Aorta (tissue), 5 donors: ENCODE data around the gene TBC1D22A. TPM values are rescaled to one million over a fixed set of nuclear protein-coding genes. Genes with fewer than 3 reads are reported as not detected.

Experiments
- ATAC-seq: fragments of 200-7000 bp; cut with Tn5 transposase; one replicate; pipeline ENCODE4 v1.9.1; 2022; ENCODE audit warnings: moderate library complexity; ENCODE audit not compliant: low FRiP score
- DNase-seq, 2 donors: peaks; one replicate each; pipeline ENCODE4 v3.0.0-alpha.2; 2020
- H3K27ac ChIP-seq, 2 donors: one replicate each; pipeline ENCODE4 v1.5.1; 2013; ENCODE audit warnings: low read length in 2 of 2, mild to moderate bottlenecking in 2 of 2, moderate library complexity in 2 of 2, control low read depth in 1 of 2, inconsistent platforms in 1 of 2, low read depth in 1 of 2
- H3K27me3 ChIP-seq, 2 donors: one replicate each; pipeline ENCODE4 v1.6.1; 2013; ENCODE audit warnings: control low read depth in 1 of 2, low read length in 1 of 2, mild to moderate bottlenecking in 1 of 2, moderate library complexity in 1 of 2; ENCODE audit not compliant: insufficient read depth in 2 of 2, control insufficient read depth in 1 of 2
- H3K36me3 ChIP-seq, 2 donors: one replicate each; pipeline ENCODE4 v1.6.1; 2013; ENCODE audit warnings: control low read depth in 1 of 2, low read length in 1 of 2, mild to moderate bottlenecking in 1 of 2; ENCODE audit not compliant: insufficient read depth in 2 of 2, control insufficient read depth in 1 of 2
- H3K4me1 ChIP-seq, 2 donors: one replicate each; pipeline ENCODE4 v1.6.1; 2013; ENCODE audit warnings: low read length in 2 of 2, control low read depth in 1 of 2, mild to moderate bottlenecking in 1 of 2, moderate library complexity in 1 of 2; ENCODE audit not compliant: insufficient read depth in 2 of 2, control insufficient read depth in 1 of 2
- H3K4me3 ChIP-seq, 2 donors: one replicate each; pipeline ENCODE4 v1.5.1; 2013; ENCODE audit warnings: low read length in 2 of 2, control low read depth in 1 of 2, mild to moderate bottlenecking in 1 of 2
- H3K9me3 ChIP-seq: one replicate; pipeline ENCODE4 v1.6.1; 2013; ENCODE audit warnings: mild to moderate bottlenecking, low read length; ENCODE audit not compliant: control insufficient read depth
- WGBS, 2 donors: extraction: QIAGEN DNeasy Blood & Tissue Kit; methylation state at CpG; one replicate each; pipeline ENCODE4 v1.1.7; 2013; 5-methylcytosine and 5-hydroxymethylcytosine counted together
- intact Hi-C, 2 donors: fragments of 100-400 bp; cut with DNase I; formaldehyde crosslinking; loops; one replicate each; pipeline versions ENCODE4 v1.14.2 to v1.15.0; 2022
- polyA plus RNA-seq, 2 donors: library from polyadenylated mRNA; stranded (reverse); fragments of 200-250 nt; gene quantifications; one replicate each; pipeline ENCODE4 v1.2.3, GENCODE V29; 2013
- total RNA-seq, 2 donors: library from RNA; stranded (reverse); fragmentation: NEBNext Ultra II Directional; extraction: Animal tissue kit (Norgen Biotek cat#: 25700); gene quantifications; one replicate each; pipeline ENCODE4 v1.2.1, GENCODE V29; 2021
- donor health status: healthy with polysubstance abuse.
- donor health status: Bipolar disorder and iron deficiency.
- donor health status: DM: no; HTN: no; CAD: no.
- donor health status: DM: no; HTN: no; CAD: no.
- donor health status: DM: yes; HTN: yes; CAD: no.

The TBC1D22A gene
- total and polyA plus RNA-seq, 4 donors = 10.8 to 37.1 (median 17.9) TPM

GRCh38 chr22:47041271-47042115 is 279.0 kb downstream of the TBC1D22A start:
- no peak overlapping the region for H3K4me3 ChIP-seq
- intact Hi-C loops = no loop called here
- DNase-seq (peak; percentile 34 to 50), ATAC-seq (no peak)
- no peaks in the 10 kb centered on the region for H3K27me3 ChIP-seq
- H3K36me3 ChIP-seq = no peaks in the 10 kb centered on the region
- 85 to 88% methylated on average over 27 of the region's 27 CpGs for WGBS, 2 donors
- no peak overlapping the region for H3K27ac ChIP-seq
- no peaks in the 10 kb centered on the region for H3K9me3 ChIP-seq
- H3K4me1 ChIP-seq = no peaks in the 10 kb centered on the region

GRCh38 chr22:47042116-47042825 is 279.8 kb downstream of the TBC1D22A start:
- Histone ChIP-seq H3K36me3 (no peaks in the 10 kb centered on the region), H3K4me1 (no peaks in the 10 kb centered on the region), H3K27ac (no peak overlapping the region), H3K27me3 (no peaks in the 10 kb centered on the region), H3K4me3 (no peak overlapping the region), H3K9me3 (no peaks in the 10 kb centered on the region)
- 93 to 95% methylated on average over 11 of the region's 11 CpGs for WGBS, 2 donors
- intact Hi-C loops = no loop called here
- no peak for ATAC-seq
- peak in 1 of 2 donors; percentile 40 for DNase-seq

- intact Hi-C loops = no loop called here
- WGBS, 2 donors = 95% methylated on average over 18 of the region's 18 CpGs
These were observed 280.5 kb downstream of the TBC1D22A start for GRCh38 chr22:47042861-47043496.

GRCh38 chr22:47043835-47044721 is 281.6 kb downstream of the TBC1D22A start:
- no peaks in the 10 kb centered on the region for H3K36me3 ChIP-seq
- no peaks in the 10 kb centered on the region for H3K27me3 ChIP-seq
- no peak overlapping the region for H3K4me3 ChIP-seq
- 61 to 66% methylated on average over 19 of the region's 19 CpGs for WGBS, 2 donors
- H3K27ac ChIP-seq = no peak overlapping the region
- intact Hi-C loops = no loop called here
- H3K9me3 ChIP-seq = no peaks in the 10 kb centered on the region
- ATAC-seq = no peak
- no peaks in the 10 kb centered on the region for H3K4me1 ChIP-seq
- DNase-seq = peak; percentile 45 to 72

More at GRCh38 chr22:47042861-47043496, 280.5 kb downstream of the TBC1D22A start:
- Histone ChIP-seq H3K27me3 (no peaks in the 10 kb centered on the region), H3K36me3 (no peaks in the 10 kb centered on the region), H3K27ac (no peak overlapping the region), H3K4me1 (no peaks in the 10 kb centered on the region), H3K4me3 (no peak overlapping the region), H3K9me3 (no peaks in the 10 kb centered on the region)
- DNase-seq (peak in 1 of 2 donors; percentile 58), ATAC-seq (no peak)

- intact Hi-C loops = no loop called here
- Histone ChIP-seq H3K9me3 (no peaks in the 10 kb centered on the region), H3K27me3 (no peaks in the 10 kb centered on the region), H3K4me3 (no peak overlapping the region), H3K36me3 (no peaks in the 10 kb centered on the region), H3K27ac (no peak overlapping the region), H3K4me1 (no peaks in the 10 kb centered on the region)
- ATAC-seq (no peak), DNase-seq (peak in 1 of 2 donors; percentile 62)
- 83 to 87% methylated on average over 29 of the region's 29 CpGs for WGBS, 2 donors
These were observed 282.5 kb downstream of the TBC1D22A start for GRCh38 chr22:47044722-47045535.

GRCh38 chr22:47045691-47046410 is 283.4 kb downstream of the TBC1D22A start:
- intact Hi-C loops = no loop called here
- ATAC-seq = no peak
- WGBS, 2 donors = 95% methylated on average over 14 of the region's 14 CpGs
- no peak overlapping the region for H3K4me3 ChIP-seq
- no peaks in the 10 kb centered on the region for H3K9me3 ChIP-seq
- H3K27ac ChIP-seq = no peak overlapping the region
- H3K36me3 ChIP-seq = no peaks in the 10 kb centered on the region
- no peaks in the 10 kb centered on the region for H3K27me3 ChIP-seq
- DNase-seq = peak; percentile 22 to 65
- no peaks in the 10 kb centered on the region for H3K4me1 ChIP-seq

- H3K4me1 ChIP-seq = no peaks in the 10 kb centered on the region
- WGBS, 2 donors = 77 to 86% methylated on average over 10 of the region's 10 CpGs
These were observed 284.1 kb downstream of the TBC1D22A start for GRCh38 chr22:47046411-47047065.

More at GRCh38 chr22:47046411-47047065, 284.1 kb downstream of the TBC1D22A start:
- Histone ChIP-seq H3K36me3 (no peaks in the 10 kb centered on the region), H3K4me3 (no peak overlapping the region), H3K27me3 (no peaks in the 10 kb centered on the region), H3K9me3 (no peaks in the 10 kb centered on the region), H3K27ac (no peak overlapping the region)
- ATAC-seq = no peak
- DNase-seq = peak in 1 of 2 donors; percentile 31
- intact Hi-C loops = no loop called here
